K562 (cell line): Measurements from ENCODE around the gene SOX11. TPM values are rescaled to one million over a fixed set of nuclear protein-coding genes. Genes with fewer than 3 reads are reported as not detected.

Experiments used
- ATAC-seq: fragments of 200-7000 bp; cut with Tn5 transposase; 3 replicates; pipeline ENCODE4 v1.9.1; 2020; ENCODE audit warnings: moderate library complexity
- BruUV-seq: library from RNA; stranded (reverse); fragments of 400-500 nt; replicated peaks from 2 replicates; lab custom pipeline; 2021; lab: Mats Ljungman, UMichigan
- CTCF ChIA-PET: fragments of 300-600 bp; formaldehyde crosslinking; extraction: SDS; loops from one replicate; lab custom pipeline; 2021; ENCODE audit warnings: low intra/inter-chr PET ratio; lab: Yijun Ruan, JAX
- POLR2A ChIA-PET: fragments of 300-600, 350-650 bp; sonication (Branson Sonifier 250); formaldehyde crosslinking; extraction: SDS; loops from one replicate; lab custom pipeline; 2021; ENCODE audit warnings: antibody characterized with exemption, inconsistent platforms; lab: Yijun Ruan, JAX
- DNase-seq, 4 experiments: peaks; one replicate each; pipeline versions ENCODE4 v3.0.0 to v3.0.0-alpha.2; 2011 to 2018; ENCODE audit warnings: low spot score in 3 of 4, mixed read lengths in 3 of 4; ENCODE audit errors: extremely low read depth in 1 of 4
- FAIRE-seq: peaks from 2 replicates; lab custom pipeline; 2011; peaks lifted over from hg19 to GRCh38; lab: Jason Lieb, UNC
- H2AFZ ChIP-seq: 2 replicates; pipeline ENCODE4 v1.6.0; 2011; ENCODE audit warnings: low read depth, low read length, control low read depth, inconsistent platforms
- H3K27ac ChIP-seq: fragments of 200-600 bp; 3 replicates; pipeline ENCODE4 v1.8.0; 2011; ENCODE audit warnings: low read depth, mild to moderate bottlenecking, control low read depth, inconsistent platforms, low read length, moderate library complexity, mixed read lengths; ENCODE audit errors: extremely low read depth
- H3K27me3 ChIP-seq, 2 experiments: fragments of 300-600 bp in 1 of 2; 2 replicates in 1 of 2; 3 replicates in 1 of 2; pipeline versions ENCODE4 v1.6.0 to v1.8.0; 2011; ENCODE audit warnings: inconsistent platforms in 2 of 2, low read length in 2 of 2, mild to moderate bottlenecking in 1 of 2, mixed read lengths in 1 of 2, moderate library complexity in 1 of 2; ENCODE audit not compliant: control insufficient read depth in 2 of 2, insufficient read depth in 2 of 2
- H3K36me3 ChIP-seq: fragments of 300-600 bp; 3 replicates; pipeline ENCODE4 v1.8.0; 2011; ENCODE audit warnings: mild to moderate bottlenecking, low read length, inconsistent platforms; ENCODE audit not compliant: control insufficient read depth, insufficient read depth
- H3K4me1 ChIP-seq, 2 experiments: fragments of 200-600 bp in 1 of 2; replicated peaks in 1 of 2; 2 replicates in 1 of 2; 3 replicates in 1 of 2; pipeline versions ENCODE4 v1.5.1 to v1.8.0; 2011; ENCODE audit warnings: inconsistent platforms in 2 of 2, low read length in 2 of 2, mild to moderate bottlenecking in 1 of 2, mixed read lengths in 1 of 2, moderate library complexity in 1 of 2; ENCODE audit not compliant: control insufficient read depth in 2 of 2, insufficient read depth in 2 of 2
- H3K4me2 ChIP-seq: 2 replicates; pipeline ENCODE4 v1.6.1; 2011; ENCODE audit warnings: low read length, control low read depth, inconsistent platforms, mixed read lengths; ENCODE audit not compliant: insufficient read depth
- H3K4me3 ChIP-seq: fragments of 200-600 bp; sonication (generic), shearing (Covaris generic); 2 replicates; pipeline ENCODE4 v1.5.1; 2016; ENCODE audit warnings: control low read depth, inconsistent platforms
- H3K79me2 ChIP-seq: fragments of 200-600 bp; 3 replicates; pipeline ENCODE4 v1.8.0; 2011; ENCODE audit warnings: low read length, inconsistent platforms; ENCODE audit not compliant: control insufficient read depth, insufficient read depth
- H3K9ac ChIP-seq, 2 experiments: 2 replicates each; pipeline versions ENCODE4 v1.6.0 to v1.6.1; 2011; ENCODE audit warnings: low read depth in 2 of 2, low read length in 2 of 2, control low read depth in 1 of 2, inconsistent platforms in 1 of 2, mild to moderate bottlenecking in 1 of 2, mixed read lengths in 1 of 2; ENCODE audit not compliant: insufficient read depth in 1 of 2
- H3K9me1 ChIP-seq: one replicate; pipeline ENCODE4 v1.6.0; 2011; ENCODE audit warnings: inconsistent platforms, mild to moderate bottlenecking, low read length, moderate library complexity; ENCODE audit not compliant: control insufficient read depth, insufficient read depth
- H3K9me3 ChIP-seq: replicated peaks from 2 replicates; pipeline ENCODE4 v1.5.1; 2011; ENCODE audit warnings: low read depth, low read length, inconsistent platforms; ENCODE audit not compliant: control insufficient read depth, insufficient read depth
- H4K20me1 ChIP-seq: replicated peaks from 2 replicates; pipeline ENCODE4 v1.6.1; 2011; ENCODE audit warnings: low read length, inconsistent platforms, mixed read lengths; ENCODE audit not compliant: control insufficient read depth, insufficient read depth
- ATF7 ChIP-seq: fragments of 450-650 bp; IDR thresholded peaks from 2 replicates; pipeline ENCODE4 v1.7.1; 2014; ENCODE audit warnings: mild to moderate bottlenecking, moderate library complexity
- BRF1 ChIP-seq: IDR thresholded peaks from 3 replicates; pipeline ENCODE4 v1.6.1; 2011; ENCODE audit warnings: borderline replicate concordance, mild to moderate bottlenecking; ENCODE audit not compliant: insufficient read length; ENCODE audit errors: extremely low read depth
- CBX1 ChIP-seq: sonication (generic); IDR thresholded peaks from 2 replicates; pipeline ENCODE4 v1.6.1; 2016; ENCODE audit warnings: antibody characterized with exemption, low read depth, mild to moderate bottlenecking
- HMG20B ChIP-seq: fragments of 250-450 bp; sonication (Bioruptor Pico); IDR thresholded peaks from 2 replicates; pipeline ENCODE4 v1.5.0; 2021; ENCODE audit warnings: mild to moderate bottlenecking
- HMGN3 ChIP-seq: IDR thresholded peaks from 2 replicates; pipeline ENCODE4 v1.6.1; 2011; ENCODE audit warnings: borderline replicate concordance, low read depth, mild to moderate bottlenecking, mixed read lengths, low read length; ENCODE audit not compliant: insufficient read length; ENCODE audit errors: extremely low read depth
- IRF2 ChIP-seq: sonication (generic); formaldehyde crosslinking; IDR thresholded peaks from 2 replicates; pipeline ENCODE4 v1.8.1; 2022; ENCODE audit warnings: mild to moderate bottlenecking, missing genetic modification reagents
- KAT2B ChIP-seq: IDR thresholded peaks from one replicate; pipeline ENCODE4 v1.6.1; 2012; ENCODE audit warnings: low read depth, mild to moderate bottlenecking, control low read depth, inconsistent platforms, low read length, moderate library complexity
- L3MBTL2 ChIP-seq: fragments of 450-650 bp; IDR thresholded peaks from 2 replicates; pipeline ENCODE4 v1.6.1; 2016; ENCODE audit warnings: mild to moderate bottlenecking, moderate library complexity
- NFE2L1 ChIP-seq: fragments of 450-650 bp; IDR thresholded peaks from 2 replicates; pipeline ENCODE4 v1.6.1; 2016; ENCODE audit warnings: missing genetic modification characterization, low read depth, mild to moderate bottlenecking, missing compliant biosample characterization, moderate library complexity, borderline replicate concordance
- PTBP1 ChIP-seq: fragments of 200-400 bp; formaldehyde crosslinking; IDR thresholded peaks from 2 replicates; pipeline ENCODE4 v1.6.1; 2017; ENCODE audit warnings: low read depth, low read length
- RB1 ChIP-seq: fragments of 450-650 bp; IDR thresholded peaks from 2 replicates; pipeline ENCODE4 v1.6.1; 2017; ENCODE audit warnings: low read depth, mild to moderate bottlenecking
- SNAPC5 ChIP-seq: fragments of 250-450 bp; sonication (Bioruptor Pico); IDR thresholded peaks from 2 replicates; pipeline ENCODE4 v1.8.0; 2021; ENCODE audit warnings: moderate library complexity, mild to moderate bottlenecking, inconsistent platforms
- XRCC4 ChIP-seq: IDR thresholded peaks from one replicate; pipeline ENCODE4 v1.6.1; 2011; ENCODE audit not compliant: insufficient read depth, insufficient read length; ENCODE audit errors: extremely low read depth
- ZBED1 ChIP-seq: IDR thresholded peaks from 2 replicates; pipeline ENCODE4 v1.6.1; 2014
- ZFP30 ChIP-seq: fragments of 250-450 bp; sonication (Bioruptor Pico); IDR thresholded peaks from 2 replicates; pipeline ENCODE4 v1.8.0; 2022; ENCODE audit warnings: moderate library complexity, mild to moderate bottlenecking, inconsistent platforms, borderline replicate concordance
- ZNF175 ChIP-seq: fragments of 200-800 bp; sonication (Bioruptor generic); IDR thresholded peaks from 2 replicates; pipeline ENCODE4 v1.6.1; 2016; ENCODE audit warnings: low read depth, mild to moderate bottlenecking, missing genetic modification characterization, missing compliant biosample characterization
- ZNF217 ChIP-seq: sonication (generic); formaldehyde crosslinking; IDR thresholded peaks from 2 replicates; pipeline ENCODE4 v1.8.0; 2022; ENCODE audit warnings: mild to moderate bottlenecking, missing genetic modification reagents
- ZNF311 ChIP-seq: fragments of 250-450 bp; sonication (Bioruptor Pico); IDR thresholded peaks from 2 replicates; pipeline ENCODE4 v1.4.0; 2020; ENCODE audit warnings: mild to moderate bottlenecking, moderate library complexity
- ZSCAN29 ChIP-seq: fragments of 450-650 bp; IDR thresholded peaks from 2 replicates; pipeline ENCODE4 v1.6.1; 2017
- WGBS: fragments of 100-300 bp; shearing (Covaris generic); methylation state at CpG from one replicate; pipeline ENCODE4 v1.1.6; 2016; ENCODE audit warnings: low coverage, mixed read lengths; ENCODE audit not compliant: insufficient coverage; ENCODE audit errors: missing lambda C conversion rate; 5-methylcytosine and 5-hydroxymethylcytosine counted together
- in situ Hi-C: fragments of 300-500 bp; cut with MboI; formaldehyde crosslinking; loops from 4 replicates; pipeline ENCODE4 v1.15.0; 2018; ENCODE audit warnings: inconsistent platforms, mixed read lengths
- intact Hi-C: fragments of 100-400 bp; cut with micrococcal nuclease; formaldehyde crosslinking; loops from 2 replicates; pipeline ENCODE4 v1.14.2; 2022
- polyA plus RNA-seq, 8 experiments: library from polyadenylated mRNA; depleted of rRNA in 4 of 8; stranded (reverse) in 5 of 8; unstranded in 3 of 8; fragments of >200 nt; fragmentation: Nextera tagmentation in 2 of 8; fragmentation: Illumina TruSeq in 1 of 8; extraction: Ambion mirVana in 2 of 8; extraction: Trizol in 1 of 8; gene quantifications; 2 replicates each; pipeline versions ENCODE4 v1.2.1 to v1.2.3, GENCODE V29; 2011 to 2014; ENCODE audit warnings: inconsistent platforms in 1 of 8, missing spikeins in 1 of 8
- total RNA-seq, 7 experiments: library from RNA; depleted of rRNA in 6 of 7; stranded (reverse); fragments of >200 nt in 6 of 7; fragmentation: Illumina TruSeq in 2 of 7; extraction: Trizol in 2 of 7; gene quantifications; 2 replicates each; pipeline versions ENCODE4 v1.2.1 to v1.2.3, GENCODE V29; 2011 to 2021; ENCODE audit warnings: low replicate concordance in 1 of 7
- TF ChIP-seq, protein P1 (sequence below): fragments of 250-450 bp; sonication (Bioruptor Pico); IDR thresholded peaks from 2 replicates; pipeline ENCODE4 v1.8.0; 2022; ENCODE audit warnings: inconsistent platforms, mild to moderate bottlenecking, moderate library complexity, borderline replicate concordance

The SOX11 gene
- total and polyA plus RNA-seq, 9 of the 15 experiments (the other 6 are each of a cell fraction or from before 2014, with no cell fraction given): 0.02 TPM; not detected in 8

DNA sequence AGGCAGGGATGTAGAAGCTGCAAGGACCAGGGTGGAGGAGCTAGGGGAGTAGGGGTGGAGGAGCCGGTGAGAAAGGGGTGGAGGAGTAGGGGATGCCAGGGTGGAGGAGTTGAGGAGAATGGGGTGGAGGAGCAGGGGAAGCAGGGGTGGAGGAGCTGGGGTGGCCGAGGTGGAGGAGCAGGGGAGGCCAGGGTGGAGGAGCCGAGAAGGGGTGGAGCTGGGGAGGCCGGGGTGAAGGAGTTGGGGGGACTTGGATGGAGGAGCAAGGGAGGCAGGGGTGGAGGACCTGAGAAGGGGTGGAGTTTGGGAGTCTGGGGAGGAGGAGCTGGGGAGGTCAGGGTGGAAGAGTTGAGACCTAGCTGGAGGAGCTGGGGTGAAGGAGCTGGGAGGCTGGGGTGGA lies 13.3 kb downstream of the SOX11 start:
- Histone ChIP-seq H3K36me3 (no peaks in the 10 kb centered on the region), H2AFZ (no peak overlapping the region), H3K27me3 (no peaks in the 10 kb centered on the region), H3K9ac (no peak overlapping the region), H3K9me3 (no peaks in the 10 kb centered on the region), H3K4me1 (no peaks in the 10 kb centered on the region), H3K4me3 (no peak overlapping the region), H3K9me1 (no peaks in the 10 kb centered on the region), H4K20me1 (no peaks in the 10 kb centered on the region), H3K4me2 (no peak overlapping the region), H3K27ac (no peak overlapping the region), H3K79me2 (no peaks in the 10 kb centered on the region)
- ATAC-seq (no peak), DNase-seq (no peak), FAIRE-seq (no peak)
- POLR2A ChIA-PET: no interaction called here
- 0% methylated on average over 1 of the region's 4 CpGs for WGBS
- intact Hi-C loops (no loop called here), in situ Hi-C loops (no loop called here)
- CTCF ChIA-PET: no interaction called here
- TF ChIP-seq L3MBTL2 (no peak), HMGN3 (no peak), RB1 (no peak), CBX1 (no peak), ZSCAN29 (no peak), ZNF217 (CRISPR knock-in tag) (no peak), ZBED1 (no peak), ATF7 (no peak), ZNF175 (CRISPR knock-in tag) (no peak), ZFP30 (CRISPR knock-in tag) (no peak), ZNF311 (CRISPR knock-in tag) (no peak), NFE2L1 (tag) (no peak), HMG20B (CRISPR knock-in tag) (no peak), BRF1 (no peak), IRF2 (CRISPR knock-in tag) (no peak), XRCC4 (no peak), PTBP1 (no peak), KAT2B (no peak), SNAPC5 (CRISPR knock-in tag) (no peak)
- TF ChIP-seq, protein P1, sequence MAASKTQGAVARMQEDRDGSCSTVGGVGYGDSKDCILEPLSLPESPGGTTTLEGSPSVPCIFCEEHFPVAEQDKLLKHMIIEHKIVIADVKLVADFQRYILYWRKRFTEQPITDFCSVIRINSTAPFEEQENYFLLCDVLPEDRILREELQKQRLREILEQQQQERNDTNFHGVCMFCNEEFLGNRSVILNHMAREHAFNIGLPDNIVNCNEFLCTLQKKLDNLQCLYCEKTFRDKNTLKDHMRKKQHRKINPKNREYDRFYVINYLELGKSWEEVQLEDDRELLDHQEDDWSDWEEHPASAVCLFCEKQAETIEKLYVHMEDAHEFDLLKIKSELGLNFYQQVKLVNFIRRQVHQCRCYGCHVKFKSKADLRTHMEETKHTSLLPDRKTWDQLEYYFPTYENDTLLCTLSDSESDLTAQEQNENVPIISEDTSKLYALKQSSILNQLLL: no peak
- BruUV-seq: no TSS peak
